NCI-H510A treated with DMSO at 0.1 percent for 48 hours (cell line): Measurements from ENCODE around the gene PSMD9.
"Not testable (repeated sequence)": the region's sequence is repeated elsewhere in the genome, so short reads cannot be mapped to it uniquely, and the experiment has no call there.

Experiments used
- DNase-seq: peaks from one replicate; lab custom pipeline; 2025; lab: John Stamatoyannopoulos, UW

Gene PSMD9

GRCh38 chr12:121873216-121873569, 15.4 kb upstream of the PSMD9 start:
- DNase-seq = no peak

GRCh38 chr12:121874071-121874470, 14.5 kb upstream of the PSMD9 start:
- no peak for DNase-seq

GRCh38 chr12:121875582-121875981, 13.0 kb upstream of the PSMD9 start:
- DNase-seq = no peak

GRCh38 chr12:121876080-121876447, 12.5 kb upstream of the PSMD9 start:
- DNase-seq = not testable (repeated sequence)

- DNase-seq = peak; percentile 56
Observed at GRCh38 chr12:121883315-121883660, 5.3 kb upstream of the PSMD9 start.

- not testable (repeated sequence) for DNase-seq
Observed at GRCh38 chr12:121885129-121885528, 3.5 kb upstream of the PSMD9 start.

- no peak for DNase-seq
Observed at GRCh38 chr12:121888083-121888477, 510 bp upstream of the PSMD9 start.

- DNase-seq = no peak
Observed at GRCh38 chr12:121889274-121889624, 659 bp downstream of the PSMD9 start.

- DNase-seq = not testable (repeated sequence)
Observed at GRCh38 chr12:121889661-121890060, 1.1 kb downstream of the PSMD9 start.

GRCh38 chr12:121892673-121893561, 4.3 kb downstream of the PSMD9 start:
- no peak for DNase-seq

GRCh38 chr12:121893961-121894460, 5.4 kb downstream of the PSMD9 start:
- no peak for DNase-seq

GRCh38 chr12:121894633-121895032, 6.0 kb downstream of the PSMD9 start:
- peak; percentile 5 for DNase-seq

GRCh38 chr12:121898287-121898686, 9.7 kb downstream of the PSMD9 start:
- DNase-seq = no peak

GRCh38 chr12:121899590-121899989, 11.0 kb downstream of the PSMD9 start:
- no peak for DNase-seq

GRCh38 chr12:121903202-121903601, 14.6 kb downstream of the PSMD9 start:
- no peak for DNase-seq

- DNase-seq = no peak
Observed at GRCh38 chr12:121905746-121906145, 17.2 kb downstream of the PSMD9 start.

- no peak for DNase-seq
Observed at GRCh38 chr12:121908702-121909101, 20.1 kb downstream of the PSMD9 start.

- no peak for DNase-seq
Observed at GRCh38 chr12:121911824-121912585, 23.4 kb downstream of the PSMD9 start.

GRCh38 chr12:121915841-121916321, 27.3 kb downstream of the PSMD9 start:
- no peak for DNase-seq

GRCh38 chr12:121916719-121917118, 28.1 kb downstream of the PSMD9 start:
- peak; percentile 3 for DNase-seq

GRCh38 chr12:121917950-121918678, 29.5 kb downstream of the PSMD9 start, which contains the start of gene CFAP251:
Gene CFAP251 (plus strand): TSS chr12:121918592. CDS start chr12:121921306, 2,714 bp downstream.
- DNase-seq = peak; percentile 94

- DNase-seq = peak; percentile 4
Observed at GRCh38 chr12:121918679-121919038, 30.1 kb downstream of the PSMD9 start.
